Left cardiac atrium (tissue), 4 donors: ENCODE measurements around the gene ZNF407. TPM values are rescaled to one million over a fixed set of nuclear protein-coding genes. Genes with fewer than 3 reads are reported as not detected.
A peak's percentile ranks its signal among the peaks of the same experiment; 100 is the strongest.

Source experiments
- ATAC-seq, 2 donors: fragments of 200-7000 bp; cut with Tn5 transposase; one replicate each; pipeline ENCODE4 v1.9.1; 2020; ENCODE audit warnings: mild to moderate bottlenecking in 2 of 2, moderate library complexity in 2 of 2
- DNase-seq: peaks from one replicate; pipeline ENCODE4 v3.0.0-alpha.2; 2020
- intact Hi-C, 2 donors: fragments of 100-400 bp; cut with DNase I; formaldehyde crosslinking; loops; one replicate each; pipeline versions ENCODE4 v1.14.1 to v1.15.1; 2022 to 2023
- total RNA-seq, 2 donors: library from RNA; stranded (reverse); fragmentation: NEBNext Ultra II Directional; extraction: Animal tissue kit (Norgen Biotek cat#: 25700); gene quantifications; one replicate each; pipeline ENCODE4 v1.2.1, GENCODE V29; 2021
- donor health status: DM: no; HTN: yes; CAD: no.
- donor health status: DM: no; HTN: yes; CAD: no; lungs with severe emphysema.
- donor health status: DM: yes; HTN: yes; CAD: no.
- donor health status: Dilated cardiomyopathy.

Gene ZNF407
- total RNA-seq, 2 donors from 2014 or later, result 10.1 to 10.6 TPM

GRCh38 chr18:74996055-74996454 lies 398.4 kb downstream of the ZNF407 start:
- intact Hi-C loops, result no loop called here
- no peak for ATAC-seq

DNA sequence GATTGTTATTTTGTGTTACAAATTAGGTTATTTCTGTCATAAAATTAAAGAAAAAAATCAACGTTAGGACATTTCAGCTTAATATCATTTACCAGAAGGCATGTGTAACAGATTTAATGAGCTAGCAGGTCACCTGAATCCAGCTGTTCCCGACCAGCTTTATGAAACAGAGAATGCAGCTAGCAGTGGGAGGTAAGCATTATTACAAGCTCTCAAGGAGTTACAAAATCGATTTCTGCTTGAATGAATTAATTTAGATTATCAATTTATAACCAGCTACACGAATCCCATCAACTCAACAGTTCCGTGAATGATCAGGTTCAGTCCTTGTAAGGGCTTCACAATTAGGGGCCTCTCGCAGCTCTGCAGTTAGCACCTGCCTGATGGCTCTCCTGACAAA lies 399.3 kb downstream of the ZNF407 start:
- no peak for ATAC-seq
- intact Hi-C loops, result no loop called here
- no peak for DNase-seq

More at GRCh38 chr18:74996055-74996454, 398.4 kb downstream of the ZNF407 start:
- no peak for DNase-seq

GRCh38 chr18:75000920-75001319 lies 403.2 kb downstream of the ZNF407 start:
- intact Hi-C loops, result no loop called here
- ATAC-seq (no peak), DNase-seq (no peak)

DNA sequence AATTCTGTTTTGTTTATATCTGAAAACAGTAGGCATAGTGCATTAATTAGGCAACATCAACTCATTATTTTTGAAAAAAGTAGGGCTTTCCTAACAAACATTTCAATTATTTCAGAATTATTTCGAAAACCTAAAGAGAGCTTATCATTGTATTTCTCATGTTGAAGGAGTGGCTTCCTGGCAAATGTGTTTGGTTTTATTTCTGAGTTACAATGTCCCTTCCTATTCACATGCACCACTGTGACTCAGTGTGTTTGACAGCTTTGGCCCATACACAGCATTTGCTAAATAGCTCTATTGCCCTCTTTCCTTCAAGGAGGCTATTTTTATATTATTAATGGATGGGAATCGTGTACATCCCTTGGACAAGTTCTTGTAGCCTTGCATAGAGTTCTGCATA lies 405.4 kb downstream of the ZNF407 start:
- ATAC-seq (peak; percentile 62 to 64), DNase-seq (no peak)
- intact Hi-C loops, result no loop called here

GRCh38 chr18:75003764-75004690 lies 406.4 kb downstream of the ZNF407 start:
- ATAC-seq (peak; percentile 70 to 97), DNase-seq (no peak)
- intact Hi-C loops, result no loop called here

DNA sequence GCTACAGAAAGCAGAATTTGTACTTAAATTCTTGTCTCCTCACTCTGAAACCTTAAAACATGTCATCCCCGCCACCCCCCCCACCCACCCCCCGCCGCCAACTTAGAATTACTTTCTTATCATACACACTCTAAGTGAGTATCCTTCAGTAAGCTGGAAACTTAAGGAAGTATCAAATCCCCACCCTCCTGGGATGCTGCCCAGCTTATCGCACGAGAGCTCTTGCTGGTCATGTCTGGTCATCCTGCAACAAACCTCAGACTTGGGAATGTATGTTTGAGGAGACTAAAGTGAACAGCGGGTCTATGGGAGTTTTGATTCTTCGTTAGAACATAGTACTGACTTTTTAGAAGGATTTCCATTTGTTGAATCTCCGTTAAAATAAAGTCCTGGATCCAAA lies 408.0 kb downstream of the ZNF407 start:
- DNase-seq (peak; percentile 53), ATAC-seq (peak in 1 of 2 donors; percentile 55)
- intact Hi-C loops, result no loop called here

DNA sequence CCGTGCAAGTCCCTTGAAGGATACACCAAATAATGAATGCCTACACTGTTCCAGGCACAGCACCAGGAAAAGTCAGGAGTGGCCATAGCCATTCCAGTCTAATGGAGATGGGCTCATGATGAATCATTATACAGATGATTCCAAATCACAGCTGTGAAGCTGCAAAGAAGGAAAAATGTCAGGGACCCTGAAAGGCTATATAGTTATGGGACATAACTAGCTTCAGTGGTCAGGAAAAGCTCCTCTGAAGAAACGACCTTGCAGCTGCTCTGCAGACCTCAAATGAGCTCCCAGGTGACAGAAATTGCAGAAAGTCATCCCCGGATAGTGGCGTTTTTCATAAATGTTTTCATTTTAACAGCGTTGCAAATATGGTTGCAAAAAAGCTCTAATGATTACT lies 410.5 kb downstream of the ZNF407 start:
- ATAC-seq (no peak), DNase-seq (no peak)

GRCh38 chr18:75009296-75009695 lies 411.6 kb downstream of the ZNF407 start:
- no peak for DNase-seq
- no peak for ATAC-seq
- intact Hi-C loops, result no loop called here

More for the DNA sequence above, 410.5 kb downstream of the ZNF407 start:
- intact Hi-C loops, result no loop called here

- ATAC-seq (peak in 1 of 2 donors; percentile 23), DNase-seq (no peak)
- intact Hi-C loops, result no loop called here
Measured at GRCh38 chr18:75009878-75010277, 412.2 kb downstream of the ZNF407 start.

DNA sequence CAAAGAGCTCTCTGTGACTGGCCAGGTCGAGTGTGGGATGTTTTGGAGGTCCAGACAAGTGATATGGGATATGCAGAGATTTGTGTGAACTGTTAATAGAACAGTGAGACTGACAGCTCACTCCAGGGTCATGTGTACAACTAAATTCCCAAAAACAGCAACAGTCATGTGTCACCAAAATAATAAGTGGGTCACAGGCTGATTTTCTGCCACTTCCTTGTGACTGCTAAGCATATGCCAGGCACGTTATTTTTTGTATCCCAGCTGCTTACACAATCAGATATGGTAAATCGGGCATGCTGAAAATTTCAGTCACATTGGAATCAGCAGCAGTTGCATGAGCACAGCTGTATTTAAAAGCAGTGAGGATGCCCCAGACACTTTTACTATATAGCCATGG lies 412.6 kb downstream of the ZNF407 start:
- ATAC-seq, result peak; percentile 24 to 78
- intact Hi-C loops, result no loop called here
- no peak for DNase-seq

- DNase-seq (no peak), ATAC-seq (no peak)
- intact Hi-C loops, result no loop called here
Measured at GRCh38 chr18:75010689-75011088, 413.0 kb downstream of the ZNF407 start.

- no peak for DNase-seq
- intact Hi-C loops, result no loop called here
- no peak for ATAC-seq
Measured at GRCh38 chr18:75016025-75016717, 418.5 kb downstream of the ZNF407 start.

GRCh38 chr18:75023473-75023872 lies 425.8 kb downstream of the ZNF407 start:
- ATAC-seq (no peak), DNase-seq (no peak)
- intact Hi-C loops, result no loop called here

DNA sequence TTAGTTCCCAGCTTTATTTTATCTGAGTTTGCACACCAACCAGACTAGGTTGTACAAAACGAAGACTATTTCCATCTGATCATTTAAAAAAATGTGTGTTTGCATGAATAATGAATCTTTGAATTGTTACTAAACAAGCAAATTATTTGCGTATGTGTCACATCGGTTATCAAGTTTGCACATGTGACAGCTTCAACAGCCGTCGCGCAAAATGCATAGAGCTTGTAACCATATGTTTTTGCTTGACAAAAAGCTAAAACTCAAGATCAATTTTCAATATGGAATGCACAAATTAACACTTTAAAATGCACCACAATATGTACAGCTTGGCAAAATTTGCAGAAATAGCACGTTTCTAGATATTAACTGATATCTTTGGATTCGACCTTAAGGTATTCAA lies 427.2 kb downstream of the ZNF407 start:
- DNase-seq (no peak), ATAC-seq (no peak)
- intact Hi-C loops, result no loop called here

DNA sequence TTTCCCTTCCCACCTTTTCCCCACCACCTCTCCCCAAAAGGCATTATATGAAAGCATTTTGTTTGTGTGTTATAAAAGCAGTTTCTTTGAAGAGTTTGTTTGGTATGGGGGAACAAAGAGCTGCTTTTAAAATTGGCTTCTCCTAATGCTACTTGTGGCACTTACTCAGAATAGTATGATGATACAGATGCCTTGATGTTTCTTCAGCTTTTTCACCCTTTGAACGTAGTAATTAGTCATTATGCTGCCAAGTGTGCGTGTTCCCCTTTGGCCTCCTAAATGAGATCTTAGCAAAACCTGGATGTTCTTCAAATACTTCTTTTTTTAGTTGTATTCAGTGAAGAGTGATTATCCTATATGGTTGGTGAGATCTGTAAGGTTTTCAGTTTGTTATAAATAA lies 427.9 kb downstream of the ZNF407 start:
- no peak for DNase-seq
- no peak for ATAC-seq
- intact Hi-C loops, result no loop called here

- intact Hi-C loops, result no loop called here
- no peak for DNase-seq
- no peak for ATAC-seq
Measured at GRCh38 chr18:75029481-75029880, 431.8 kb downstream of the ZNF407 start.

DNA sequence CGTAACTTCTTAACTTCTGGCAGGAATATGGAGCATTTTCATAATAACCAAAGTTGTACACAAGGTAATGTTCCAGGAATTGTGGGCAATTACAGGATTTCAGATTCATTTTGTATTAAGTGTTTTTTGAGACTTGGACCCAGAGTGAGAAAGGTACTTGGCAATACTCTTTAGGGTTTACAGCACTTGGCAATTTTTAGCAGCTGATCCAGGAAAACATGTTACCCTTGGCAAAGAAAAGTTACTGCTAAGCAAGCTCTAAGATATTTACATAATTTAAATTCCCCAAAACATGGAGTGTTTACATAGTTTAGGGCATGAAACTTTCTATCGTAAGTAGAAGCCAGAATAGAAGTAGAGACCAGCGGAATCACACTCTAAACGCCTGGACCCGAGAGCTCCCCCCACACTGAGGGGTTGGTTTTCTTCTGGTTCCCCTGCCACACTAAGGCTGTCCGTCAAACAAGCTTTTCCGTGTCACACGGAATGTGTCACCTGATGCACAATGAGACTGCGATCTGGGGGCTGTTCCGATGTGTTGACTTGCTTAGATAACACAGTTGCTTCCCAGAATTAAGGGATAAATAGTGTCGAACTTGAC lies 434.1 kb downstream of the ZNF407 start:
- ATAC-seq (peak in 1 of 2 donors; percentile 34), DNase-seq (no peak)
- intact Hi-C loops, result no loop called here

DNA sequence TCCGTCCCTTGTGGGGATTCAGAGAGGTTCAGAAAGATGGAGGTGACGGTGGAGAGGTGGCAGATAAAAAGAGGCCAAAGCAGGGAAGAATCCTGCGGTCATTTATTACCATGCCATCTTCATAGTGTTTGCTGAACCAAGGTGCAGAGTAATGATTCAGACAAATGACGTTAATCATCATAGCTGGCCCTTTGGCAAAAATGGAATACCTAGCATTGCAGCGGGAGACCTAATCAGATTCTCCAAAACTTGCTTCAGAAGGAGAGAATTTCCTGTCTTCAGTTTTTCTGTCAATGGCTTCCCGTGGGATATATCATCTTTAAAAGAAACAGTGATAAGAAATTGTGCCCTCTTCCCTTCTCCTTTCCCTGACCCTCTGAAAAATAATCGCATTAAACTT lies 435.8 kb downstream of the ZNF407 start:
- ATAC-seq, result no peak
- intact Hi-C loops, result no loop called here
- DNase-seq, result no peak

DNA sequence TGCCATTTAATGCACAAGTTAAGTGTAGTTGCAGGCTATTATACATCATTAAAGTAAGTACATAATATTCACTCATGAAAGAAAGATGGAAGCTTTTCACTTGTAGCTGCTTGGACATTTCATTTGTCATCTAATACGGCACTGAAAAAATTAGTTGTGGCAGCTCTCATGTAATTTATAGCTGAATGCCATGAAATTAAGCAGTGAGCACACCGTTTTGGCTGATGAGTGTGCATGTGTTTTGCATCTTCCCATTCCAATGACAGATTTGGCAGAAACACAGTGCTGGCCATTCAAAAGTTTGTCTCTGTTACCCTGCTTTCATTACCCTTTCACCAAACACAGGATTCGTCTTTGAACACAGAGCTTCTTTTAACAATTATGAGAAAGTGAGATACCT lies 437.3 kb downstream of the ZNF407 start:
- DNase-seq, result no peak
- intact Hi-C loops, result no loop called here
- no peak for ATAC-seq

DNA sequence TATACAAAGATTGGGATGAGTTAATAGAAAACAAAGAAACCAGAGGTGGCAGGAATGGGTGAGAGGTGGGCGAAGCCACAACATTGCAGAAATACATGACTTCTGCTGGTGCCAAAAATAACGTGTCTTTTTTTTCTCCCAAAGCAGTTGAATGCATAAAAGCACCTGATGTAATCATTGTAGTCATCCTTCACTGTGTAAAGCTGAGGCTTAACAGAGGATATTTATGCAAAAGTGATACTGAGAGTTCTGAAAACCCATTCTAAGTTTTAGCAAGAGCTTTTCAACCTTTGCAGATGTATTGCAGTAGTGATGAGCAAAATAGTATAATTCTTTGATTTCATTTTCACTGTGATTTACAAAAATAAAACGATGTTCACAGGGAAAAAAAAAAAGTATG lies 438.3 kb downstream of the ZNF407 start:
- intact Hi-C loops, result no loop called here
- DNase-seq (no peak), ATAC-seq (no peak)
